ENCODE results near the gene IFI27L2.

Gene IFI27L2

GRCh38 chr14:94135476-94135875 lies 6.1 kb upstream of the IFI27L2 start:
- Histone ChIP-seq H3K27me3 (ENCODE audit: insufficient read depth, poor library complexity, severe bottlenecking) (peaks cover 4% of the 10 kb centered on the region), H3K27ac (replicated peaks) (no peak overlapping the region), H3K4me3 (replicated peaks; ENCODE audit: insufficient read depth, low read length) (no peak overlapping the region)
- no peak for DNase-seq (ENCODE audit: low read depth in 1 of 2, low spot score in 1 of 2)
- no peak for TF ChIP-seq CTCF (IDR thresholded peaks at IDR 0.05; ENCODE audit: insufficient read depth, low read length)
- TF ChIP-seq REST (IDR thresholded peaks at IDR 0.05; ENCODE audit: insufficient replicate concordance, low read depth): no peak
- no peak for TF ChIP-seq GABPA (IDR thresholded peaks at IDR 0.05; ENCODE audit: low read depth)
- TF ChIP-seq POLR2AphosphoS5 (IDR thresholded peaks at IDR 0.05; ENCODE audit: low read depth): no peak
- no peak for TF ChIP-seq SPI1 (IDR thresholded peaks at IDR 0.05; ENCODE audit: borderline replicate concordance, low read depth)

GRCh38 chr14:94132285-94132887 lies 3.0 kb upstream of the IFI27L2 start:
- DNase-seq (ENCODE audit: low read depth in 1 of 2, low spot score in 1 of 2): peak; percentile 41 to 58
- Histone ChIP-seq H3K4me3 (replicated peaks; ENCODE audit: insufficient read depth, low read length) (no peak overlapping the region), H3K27ac (replicated peaks) (no peak overlapping the region), H3K27me3 (ENCODE audit: insufficient read depth, poor library complexity, severe bottlenecking) (peaks cover 8% of the 10 kb centered on the region)
- TF ChIP-seq CTCF (IDR thresholded peaks at IDR 0.05; ENCODE audit: insufficient read depth, low read length): peak; percentile 15
- no peak for TF ChIP-seq POLR2AphosphoS5 (IDR thresholded peaks at IDR 0.05; ENCODE audit: low read depth)

GRCh38 chr14:94129758-94130414 lies 482 bp upstream of the IFI27L2 start:
- peak overlapping the region; percentile 58 for H3K4me3 ChIP-seq (replicated peaks; ENCODE audit: insufficient read depth, low read length)
- DNase-seq (ENCODE audit: low read depth in 1 of 2, low spot score in 1 of 2): no peak
- TF ChIP-seq REST (IDR thresholded peaks at IDR 0.05; ENCODE audit: insufficient replicate concordance, low read depth): no peak
- TF ChIP-seq SPI1 (IDR thresholded peaks at IDR 0.05; ENCODE audit: borderline replicate concordance, low read depth): no peak
- no peak for TF ChIP-seq GABPA (IDR thresholded peaks at IDR 0.05; ENCODE audit: low read depth)
- TF ChIP-seq POLR2AphosphoS5 (IDR thresholded peaks at IDR 0.05; ENCODE audit: low read depth): no peak
- no peak for TF ChIP-seq CTCF (IDR thresholded peaks at IDR 0.05; ENCODE audit: insufficient read depth, low read length)
- peaks cover 8% of the 10 kb centered on the region for H3K27me3 ChIP-seq (ENCODE audit: insufficient read depth, poor library complexity, severe bottlenecking)
- H3K27ac ChIP-seq (replicated peaks): no peak overlapping the region

All from HL-60 (cell line).